Lower lobe of right lung (tissue), 2 donors: Measurements from ENCODE around the gene GGACT. TPM values are rescaled to one million over a fixed set of nuclear protein-coding genes. Genes with fewer than 3 reads are reported as not detected.

ENCODE experiments used
- ATAC-seq, 2 donors: fragments of 200-7000 bp; cut with Tn5 transposase; one replicate each; pipeline ENCODE4 v1.9.1; 2020 to 2022; ENCODE audit warnings: mild to moderate bottlenecking in 2 of 2, moderate library complexity in 2 of 2
- DNase-seq: peaks from one replicate; pipeline ENCODE4 v3.0.0-alpha.2; 2020
- H3K27ac ChIP-seq: fragments of 200-600 bp; one replicate; pipeline ENCODE4 v1.8.0; 2022
- H3K27me3 ChIP-seq: fragments of 200-600 bp; one replicate; pipeline ENCODE4 v1.8.0; 2022; ENCODE audit warnings: low read depth
- H3K36me3 ChIP-seq: fragments of 200-600 bp; one replicate; pipeline ENCODE4 v1.8.0; 2022; ENCODE audit warnings: mild to moderate bottlenecking
- H3K4me1 ChIP-seq: fragments of 200-600 bp; one replicate; pipeline ENCODE4 v1.8.0; 2022
- H3K4me3 ChIP-seq: fragments of 200-600 bp; one replicate; pipeline ENCODE4 v1.8.0; 2022; ENCODE audit warnings: mild to moderate bottlenecking
- H3K9me3 ChIP-seq: fragments of 200-600 bp; one replicate; pipeline ENCODE4 v1.8.0; 2022
- intact Hi-C: fragments of 100-400 bp; cut with DNase I; formaldehyde crosslinking; loops from one replicate; pipeline ENCODE4 v1.11.0; 2022
- total RNA-seq: library from RNA; stranded (reverse); fragmentation: NEBNext Ultra II Directional; extraction: Animal tissue kit (Norgen Biotek cat#: 25700); gene quantifications from one replicate; pipeline ENCODE4 v1.2.1, GENCODE V29; 2021
- TF ChIP-seq, protein P1 (sequence below): fragments of 200-600 bp; IDR thresholded peaks from one replicate; pipeline ENCODE4 v1.8.0; 2022; ENCODE audit warnings: antibody characterized with exemption, mild to moderate bottlenecking
- donor health status: DM: no; HTN: yes; CAD: no; lungs with severe emphysema.

The GGACT gene
- total RNA-seq, 1 donor from 2014 or later = 3.4 TPM

DNA sequence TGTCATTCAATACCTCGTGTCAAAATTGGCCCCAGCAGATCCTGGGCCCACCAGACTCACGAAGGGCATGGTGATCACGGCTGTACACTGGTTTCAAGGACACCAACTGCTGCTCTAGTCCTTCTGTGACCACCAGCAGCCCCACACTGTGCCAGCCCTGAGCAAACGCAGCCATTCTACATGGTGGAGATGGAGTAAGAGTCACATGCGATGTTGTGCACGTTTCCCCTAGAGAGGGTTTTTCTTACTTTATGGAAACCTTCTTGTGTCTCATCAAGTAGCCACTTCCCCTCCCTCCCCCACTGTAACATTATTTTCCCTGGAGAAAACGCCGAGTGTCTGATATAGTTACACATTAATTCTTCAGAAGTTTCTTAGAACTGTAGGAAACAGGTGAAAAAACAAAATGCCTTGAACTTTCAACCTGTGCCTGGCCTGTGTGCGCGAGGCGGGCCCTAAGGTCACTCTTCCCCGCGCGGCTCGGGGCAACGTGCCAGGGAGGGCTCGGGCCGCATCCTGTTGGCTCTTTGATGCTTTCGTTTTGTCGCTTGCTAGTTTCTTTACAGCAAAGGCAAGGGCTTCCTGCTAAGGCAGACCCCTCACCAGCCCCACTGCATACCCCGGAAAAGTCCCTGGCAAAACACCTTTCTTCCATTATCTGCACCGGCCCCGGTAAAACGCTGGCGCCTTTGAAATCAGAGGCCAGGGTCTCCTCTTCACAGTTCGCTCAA is 44.6 kb downstream of the GGACT start:
- peak overlapping the region; percentile 39 for H3K4me3 ChIP-seq
- H3K4me1 ChIP-seq = peaks cover 19% of the 10 kb centered on the region
- TF ChIP-seq, protein P1, sequence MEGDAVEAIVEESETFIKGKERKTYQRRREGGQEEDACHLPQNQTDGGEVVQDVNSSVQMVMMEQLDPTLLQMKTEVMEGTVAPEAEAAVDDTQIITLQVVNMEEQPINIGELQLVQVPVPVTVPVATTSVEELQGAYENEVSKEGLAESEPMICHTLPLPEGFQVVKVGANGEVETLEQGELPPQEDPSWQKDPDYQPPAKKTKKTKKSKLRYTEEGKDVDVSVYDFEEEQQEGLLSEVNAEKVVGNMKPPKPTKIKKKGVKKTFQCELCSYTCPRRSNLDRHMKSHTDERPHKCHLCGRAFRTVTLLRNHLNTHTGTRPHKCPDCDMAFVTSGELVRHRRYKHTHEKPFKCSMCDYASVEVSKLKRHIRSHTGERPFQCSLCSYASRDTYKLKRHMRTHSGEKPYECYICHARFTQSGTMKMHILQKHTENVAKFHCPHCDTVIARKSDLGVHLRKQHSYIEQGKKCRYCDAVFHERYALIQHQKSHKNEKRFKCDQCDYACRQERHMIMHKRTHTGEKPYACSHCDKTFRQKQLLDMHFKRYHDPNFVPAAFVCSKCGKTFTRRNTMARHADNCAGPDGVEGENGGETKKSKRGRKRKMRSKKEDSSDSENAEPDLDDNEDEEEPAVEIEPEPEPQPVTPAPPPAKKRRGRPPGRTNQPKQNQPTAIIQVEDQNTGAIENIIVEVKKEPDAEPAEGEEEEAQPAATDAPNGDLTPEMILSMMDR = no peak
- intact Hi-C loops = no loop called here
- ATAC-seq (no peak), DNase-seq (no peak)
- no peaks in the 10 kb centered on the region for H3K9me3 ChIP-seq
- no peaks in the 10 kb centered on the region for H3K27me3 ChIP-seq
- peak overlapping the region; percentile 31 for H3K27ac ChIP-seq
- no peaks in the 10 kb centered on the region for H3K36me3 ChIP-seq

DNA sequence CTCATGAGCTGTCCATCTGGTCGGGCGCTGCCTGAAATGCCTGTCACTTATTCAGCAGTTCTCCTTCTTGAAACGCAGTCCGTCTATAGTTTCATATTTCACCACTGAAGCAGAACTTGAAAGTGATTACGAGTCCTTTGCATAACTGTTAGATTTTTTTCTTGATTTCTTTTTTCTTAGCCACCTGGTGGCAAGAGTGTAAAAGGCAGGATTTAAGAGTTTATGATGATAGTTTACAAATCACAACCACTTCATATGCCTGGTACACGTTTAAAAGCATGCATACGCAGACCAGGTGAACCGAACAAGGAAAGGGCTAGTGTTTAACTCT is 45.8 kb downstream of the GGACT start:
- no peaks in the 10 kb centered on the region for H3K9me3 ChIP-seq
- no peak overlapping the region for H3K4me3 ChIP-seq
- intact Hi-C loops = no loop called here
- TF ChIP-seq, protein P1 = no peak
- no peaks in the 10 kb centered on the region for H3K36me3 ChIP-seq
- ATAC-seq (peak; percentile 40 to 42), DNase-seq (no peak)
- H3K27ac ChIP-seq = no peak overlapping the region
- no peaks in the 10 kb centered on the region for H3K27me3 ChIP-seq
- peaks cover 19% of the 10 kb centered on the region for H3K4me1 ChIP-seq

DNA sequence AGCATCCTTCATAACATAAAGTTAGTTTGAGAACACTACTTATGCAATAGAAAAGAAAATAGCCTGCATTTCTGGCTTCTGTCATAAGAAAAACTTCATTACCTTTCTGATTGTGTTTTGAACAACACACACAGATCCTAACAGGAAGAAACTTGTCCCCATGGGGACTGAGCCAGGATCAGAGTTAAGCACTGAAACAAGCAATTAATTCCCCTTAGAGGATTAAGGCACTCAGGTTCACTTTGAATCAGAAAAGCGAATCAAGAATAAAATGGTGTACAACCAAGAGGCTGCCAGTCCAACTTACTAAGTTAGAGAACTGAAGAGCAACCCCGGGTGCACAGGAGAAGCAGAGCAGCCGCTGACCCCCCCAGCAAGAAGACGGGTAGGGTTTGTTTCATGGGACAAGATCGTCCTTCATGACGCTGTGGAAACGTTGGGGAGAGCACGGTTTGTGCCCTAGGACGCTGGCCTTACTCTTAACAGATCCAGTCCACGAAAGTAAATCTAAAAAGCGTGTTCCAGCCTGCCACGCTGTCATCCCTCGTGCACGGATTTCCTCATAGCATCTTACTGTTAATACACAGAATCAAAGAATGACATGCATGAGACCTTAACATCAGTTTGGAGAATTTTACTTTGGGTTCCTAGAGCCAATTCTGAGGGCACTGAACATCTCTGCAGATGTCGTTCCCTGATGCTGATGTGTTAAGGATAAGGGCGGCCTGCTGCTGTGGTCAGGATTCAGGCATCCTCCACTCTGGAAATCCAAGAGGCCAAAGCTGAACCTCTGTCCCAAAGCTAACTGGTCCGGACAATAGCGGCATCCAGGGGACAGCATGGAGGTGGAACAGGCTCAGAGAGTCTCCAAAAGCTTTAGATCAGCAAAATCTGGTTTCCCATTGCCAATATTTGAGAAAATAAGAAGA is 46.4 kb downstream of the GGACT start:
- Histone ChIP-seq H3K4me3 (no peak overlapping the region), H3K36me3 (no peaks in the 10 kb centered on the region), H3K4me1 (peaks cover 19% of the 10 kb centered on the region), H3K27ac (no peak overlapping the region), H3K9me3 (no peaks in the 10 kb centered on the region), H3K27me3 (no peaks in the 10 kb centered on the region)
- DNase-seq = no peak
- intact Hi-C loops = no loop called here
- ATAC-seq = no peak
- TF ChIP-seq, protein P1 = no peak

DNA sequence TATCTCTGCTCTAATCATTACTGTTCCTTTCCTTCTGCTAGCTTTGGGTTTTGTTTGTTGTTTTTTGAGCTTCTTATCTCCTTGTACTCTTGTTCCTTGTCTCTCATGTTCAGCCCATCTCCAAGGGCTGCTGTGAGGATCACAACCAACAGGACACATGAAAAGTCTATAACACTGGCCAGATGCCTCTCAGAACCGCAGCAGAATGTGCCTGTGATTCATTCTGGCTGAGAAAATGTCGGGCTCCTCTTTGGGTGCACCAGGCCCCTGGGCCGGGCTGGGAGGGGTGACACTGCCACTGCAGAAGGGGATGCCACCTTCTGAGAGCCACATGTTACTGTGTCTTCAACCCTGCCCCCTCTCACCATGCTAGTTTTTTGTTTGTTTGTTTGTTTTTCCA is 48.0 kb downstream of the GGACT start:
- no peak for DNase-seq
- intact Hi-C loops = no loop called here
- H3K4me1 ChIP-seq = peaks cover 19% of the 10 kb centered on the region
- no peaks in the 10 kb centered on the region for H3K9me3 ChIP-seq
- no peak overlapping the region for H3K27ac ChIP-seq
- H3K36me3 ChIP-seq = no peaks in the 10 kb centered on the region
- no peak for ATAC-seq
- no peaks in the 10 kb centered on the region for H3K27me3 ChIP-seq
- H3K4me3 ChIP-seq = no peak overlapping the region
- TF ChIP-seq, protein P1 = no peak

GRCh38 chr13:100537951-100538462 is 50.6 kb downstream of the GGACT start:
- Histone ChIP-seq H3K9me3 (no peaks in the 10 kb centered on the region), H3K27me3 (no peaks in the 10 kb centered on the region), H3K4me1 (no peaks in the 10 kb centered on the region), H3K27ac (no peak overlapping the region), H3K36me3 (no peaks in the 10 kb centered on the region), H3K4me3 (no peak overlapping the region)
- DNase-seq (no peak), ATAC-seq (no peak)
- TF ChIP-seq, protein P1 = no peak
- intact Hi-C loops = no loop called here
